Limb (tissue), 2 donors: ENCODE results near the gene RNF213.
"Not testable (repeated sequence)": the region's sequence is repeated elsewhere in the genome, so short reads cannot be mapped to it uniquely, and the experiment has no call there.

Experiments used
- DNase-seq, 2 donors: peaks; one replicate each; pipeline ENCODE4 v3.0.0-alpha.2; 2016; ENCODE audit errors: extremely low spot score in 2 of 2

The RNF213 gene

DNA sequence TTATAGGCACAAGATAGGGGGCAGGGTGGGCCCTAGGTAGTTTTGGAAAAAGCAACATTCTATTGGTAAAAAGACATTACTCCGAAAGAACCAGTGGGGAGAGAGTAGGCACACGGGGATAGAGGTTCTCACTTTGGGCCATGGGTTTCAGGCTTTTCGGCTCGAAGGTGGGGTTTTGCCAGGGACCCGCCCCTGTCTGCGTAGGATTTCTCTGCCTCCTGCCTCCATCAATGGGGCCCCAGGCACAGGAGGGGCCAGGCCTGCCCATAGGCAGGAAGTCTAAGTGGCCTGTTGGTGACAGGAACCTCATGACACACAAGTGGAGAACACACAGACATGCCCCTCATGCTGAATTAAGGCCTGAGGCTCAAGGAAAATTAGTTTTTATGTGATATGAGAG lies 57.5 kb downstream of the RNF213 start:
- DNase-seq: no peak

DNA sequence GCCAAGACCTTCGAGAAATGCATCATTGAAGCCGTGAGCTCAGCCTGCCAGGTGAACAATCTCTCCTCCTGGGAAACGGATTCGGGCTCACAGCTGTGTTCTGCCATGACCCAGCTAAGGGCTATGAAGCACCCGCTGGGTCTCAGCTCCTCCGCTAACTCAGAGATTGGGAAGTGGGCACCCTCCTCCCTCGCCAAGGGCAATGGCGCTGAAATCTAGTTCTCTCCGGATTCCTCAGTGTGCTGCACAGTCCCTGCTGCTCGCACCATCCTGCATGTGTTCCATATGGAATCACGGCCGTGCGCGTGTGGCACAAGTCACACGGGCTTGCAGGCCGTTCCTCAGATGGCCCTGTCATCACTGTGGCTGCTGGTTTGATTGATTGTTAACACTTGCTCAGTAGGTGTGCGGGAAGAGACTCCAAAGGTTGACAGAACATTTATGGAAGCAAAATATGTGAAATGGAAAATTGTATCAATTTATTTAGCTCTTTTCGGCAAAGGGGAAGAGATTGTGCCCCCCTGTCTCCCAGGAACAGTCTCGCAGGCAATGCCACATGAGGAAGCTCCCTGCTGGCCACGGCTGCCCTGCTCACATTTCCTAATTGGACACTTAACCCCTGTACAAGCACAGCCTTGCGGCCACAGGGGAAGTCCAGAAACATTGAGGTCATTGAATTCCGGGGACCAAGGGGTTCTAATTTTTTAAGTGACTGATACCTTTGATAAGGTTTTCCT lies 58.8 kb downstream of the RNF213 start:
- no peak for DNase-seq

DNA sequence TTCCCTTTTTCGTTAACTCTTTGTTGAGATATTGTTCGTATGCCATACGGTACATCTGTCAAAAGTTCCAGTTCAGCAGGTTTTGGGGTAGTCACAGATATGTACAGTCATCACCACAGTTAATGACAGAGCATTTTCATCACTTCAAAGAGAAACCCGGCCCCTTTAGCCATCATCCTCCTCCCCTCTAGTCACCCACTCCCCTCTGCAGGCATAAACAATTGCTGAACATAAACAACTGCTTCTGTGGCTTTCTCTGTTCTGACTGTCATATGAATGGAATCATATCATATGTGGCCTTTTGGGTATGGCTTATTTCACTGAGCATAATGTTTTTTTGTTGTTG lies 59.3 kb downstream of the RNF213 start:
- no peak for DNase-seq

DNA sequence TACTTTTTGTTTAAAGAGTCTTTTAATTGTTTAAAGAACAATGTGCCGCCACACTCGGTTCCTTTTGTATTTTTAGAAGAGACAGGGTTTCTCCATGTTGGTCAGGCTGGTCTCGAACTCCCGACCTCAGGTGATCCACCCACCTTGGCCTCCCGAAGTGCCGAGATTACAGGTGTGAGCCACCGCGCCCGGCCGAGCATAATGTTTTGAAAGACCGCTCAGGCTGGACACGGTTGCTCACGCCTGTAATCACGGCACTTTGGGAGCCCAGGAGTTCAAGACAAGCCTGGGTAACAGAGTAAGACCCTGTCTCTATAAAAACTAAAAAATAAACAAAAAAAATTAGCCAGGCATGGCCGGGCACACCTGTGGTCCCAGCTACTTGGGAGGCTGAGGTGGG lies 59.8 kb downstream of the RNF213 start:
- DNase-seq: no peak

DNA sequence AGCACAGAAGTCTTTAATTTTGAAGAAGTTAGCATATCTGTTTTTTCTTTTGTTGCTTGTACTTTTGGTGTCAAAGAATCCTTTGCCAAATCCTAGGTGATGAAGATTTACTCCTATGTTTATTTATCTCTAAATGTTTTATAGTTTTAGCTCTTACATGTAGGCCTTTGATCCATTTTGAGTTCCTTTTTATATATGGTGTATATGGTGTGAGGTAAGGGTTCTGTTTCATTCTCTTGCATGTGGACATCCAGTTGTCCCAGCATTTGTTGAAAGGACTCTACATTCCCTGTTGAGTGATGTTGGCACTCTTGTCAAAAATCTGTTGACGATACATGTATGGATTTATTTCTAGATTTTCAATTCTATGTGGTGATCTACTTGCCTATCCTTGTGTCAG lies 62.2 kb downstream of the RNF213 start:
- no peak for DNase-seq

DNA sequence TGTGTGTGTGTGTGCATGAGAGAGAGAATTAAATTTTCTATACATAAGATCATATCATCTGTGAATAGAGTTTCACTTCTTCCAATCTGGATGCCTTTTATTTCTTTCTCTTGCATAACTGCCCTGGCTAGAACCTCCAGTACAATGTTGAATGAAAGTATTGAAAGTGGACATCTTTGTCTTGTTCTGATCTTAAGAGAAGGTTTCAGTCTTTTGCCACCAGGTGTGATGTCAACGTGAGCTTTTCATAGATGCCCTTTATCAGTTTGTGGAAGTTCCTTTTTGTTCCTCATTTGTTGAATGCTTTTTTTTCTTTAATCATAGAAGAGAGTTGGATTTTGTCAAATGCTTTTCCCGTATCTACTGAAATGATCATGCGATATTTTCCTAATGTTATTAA lies 63.3 kb downstream of the RNF213 start:
- no peak for DNase-seq

DNA sequence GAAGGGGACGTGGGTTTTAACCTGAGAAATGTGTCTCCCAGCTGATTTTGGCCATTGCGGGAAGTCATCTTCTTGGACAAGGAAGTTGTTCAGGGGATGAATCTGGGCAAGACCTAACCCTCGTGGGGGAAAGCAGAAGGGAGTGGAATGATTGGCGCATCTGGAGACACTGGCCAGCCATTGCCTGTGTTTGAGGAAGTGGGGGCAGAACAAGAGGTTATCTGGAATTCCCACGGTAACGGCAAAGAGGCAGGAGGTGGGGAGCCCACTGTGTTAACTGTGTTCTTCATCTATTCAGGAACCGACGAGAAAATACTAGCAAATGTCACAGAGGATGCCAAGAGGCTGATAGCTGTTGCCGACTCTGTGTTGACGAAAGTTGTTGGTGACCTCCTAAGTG lies 66.9 kb downstream of the RNF213 start:
- no peak for DNase-seq

DNA sequence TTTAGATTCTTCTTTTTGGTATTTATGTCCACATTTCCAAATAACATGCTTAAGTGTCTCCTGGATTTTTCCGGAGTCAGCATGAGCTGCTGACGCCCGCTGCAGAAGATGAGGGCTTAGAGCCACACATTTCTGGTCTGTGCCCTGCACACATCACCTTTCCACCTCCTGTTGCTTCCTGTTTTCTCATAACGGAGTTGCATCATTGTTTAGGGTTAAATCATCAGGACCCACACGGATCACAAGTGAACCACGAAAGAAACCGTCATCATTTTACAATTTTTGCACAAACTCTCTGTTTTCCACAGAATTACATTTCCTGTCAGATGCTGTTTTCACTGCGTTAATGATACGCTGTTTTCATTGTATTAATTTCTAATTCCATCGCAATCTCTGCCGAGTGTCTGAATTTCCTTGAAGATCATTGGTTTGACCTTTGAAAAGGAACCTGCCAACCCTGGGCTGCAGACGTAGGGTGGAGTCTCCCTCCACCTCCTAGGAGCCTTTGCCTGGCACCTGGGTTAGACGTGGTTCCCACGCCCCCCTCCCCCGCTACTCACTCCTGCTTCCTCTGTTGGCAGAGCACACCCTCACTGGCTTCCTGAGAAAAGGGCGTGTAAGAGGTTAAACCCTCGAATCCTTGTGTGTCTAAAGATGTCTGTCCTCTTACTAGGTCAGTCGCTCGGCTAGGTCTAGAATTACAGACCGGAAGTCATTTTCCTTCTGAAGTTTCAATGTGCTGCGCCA lies 68.2 kb downstream of the RNF213 start:
- DNase-seq: no peak

DNA sequence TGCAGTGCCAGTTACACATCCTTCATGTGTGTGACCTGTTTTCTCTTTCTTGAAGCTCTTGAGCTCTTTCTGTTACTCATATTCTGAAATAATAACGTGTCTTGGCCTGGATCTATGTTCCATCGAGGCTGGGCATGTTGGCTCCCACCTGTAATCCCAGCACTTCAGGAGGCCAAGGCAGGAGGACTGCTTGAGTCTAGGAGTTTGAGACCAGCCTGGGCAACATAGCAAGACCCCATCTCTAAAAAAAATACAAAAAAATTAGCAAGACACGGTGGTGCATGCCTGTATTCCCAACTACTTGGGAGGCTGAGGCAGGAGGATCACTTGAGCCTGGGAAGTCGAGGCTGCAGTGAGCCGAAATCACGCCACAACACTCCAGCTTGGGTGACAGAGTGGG lies 68.8 kb downstream of the RNF213 start:
- not testable (repeated sequence) for DNase-seq

DNA sequence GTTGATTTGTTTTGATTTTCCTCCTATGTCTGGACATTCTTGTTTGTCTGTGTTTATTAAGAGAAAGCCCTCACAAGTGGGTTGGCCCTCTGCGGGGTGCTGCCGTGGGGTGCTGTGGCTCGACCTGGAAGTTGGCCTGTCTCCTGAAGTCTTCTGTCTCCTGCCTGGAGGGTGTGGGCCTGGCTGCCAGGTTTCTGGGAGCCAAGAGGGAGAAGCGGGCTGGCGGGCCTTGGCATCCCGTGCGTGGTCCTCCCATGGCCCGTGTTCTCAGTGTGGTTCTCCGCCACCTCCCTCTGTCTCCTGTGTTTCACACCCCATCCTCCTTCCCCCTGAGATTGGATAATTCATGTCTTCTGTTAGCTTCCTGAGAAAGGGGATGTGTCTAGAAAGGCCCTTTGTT lies 69.6 kb downstream of the RNF213 start:
- no peak for DNase-seq

DNA sequence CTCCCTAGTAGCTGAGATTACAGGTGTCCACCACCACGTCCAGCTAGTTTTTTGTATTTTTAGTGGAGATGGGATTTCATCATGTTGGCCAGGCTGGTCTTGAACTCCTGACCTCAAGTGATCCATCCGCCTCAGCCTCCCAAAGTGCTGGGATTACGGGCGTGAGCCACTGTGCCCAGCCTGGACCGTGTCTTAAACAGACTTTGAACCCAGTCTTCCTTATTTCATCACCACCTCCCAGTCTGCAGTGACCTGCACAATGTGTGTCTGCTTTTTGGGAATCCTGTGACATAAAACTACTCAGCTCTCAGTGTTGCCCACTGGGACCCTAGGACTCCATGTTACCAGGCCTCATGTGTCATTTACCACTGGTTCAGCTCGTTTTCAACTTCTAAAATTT lies 70.3 kb downstream of the RNF213 start:
- not testable (repeated sequence) for DNase-seq

DNA sequence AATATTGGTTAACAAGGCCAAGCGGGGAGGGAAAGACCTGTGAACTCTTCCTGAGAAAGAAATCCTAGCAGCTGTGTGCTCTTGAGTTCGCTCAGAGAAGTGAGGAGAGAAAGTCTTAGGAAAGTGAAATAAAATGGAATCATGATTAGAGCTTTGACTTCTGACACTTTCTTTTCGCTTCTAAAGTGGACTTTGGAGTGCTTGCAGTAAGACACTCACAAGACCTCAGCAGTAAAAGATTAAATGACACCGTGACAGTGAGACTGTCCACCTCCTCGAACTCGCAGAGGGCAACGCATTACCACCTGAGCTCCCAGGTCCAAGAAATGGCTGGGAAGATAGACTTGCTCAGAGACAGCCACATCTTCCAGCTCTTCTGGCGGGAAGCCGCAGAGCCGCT lies 71.2 kb downstream of the RNF213 start:
- no peak for DNase-seq

DNA sequence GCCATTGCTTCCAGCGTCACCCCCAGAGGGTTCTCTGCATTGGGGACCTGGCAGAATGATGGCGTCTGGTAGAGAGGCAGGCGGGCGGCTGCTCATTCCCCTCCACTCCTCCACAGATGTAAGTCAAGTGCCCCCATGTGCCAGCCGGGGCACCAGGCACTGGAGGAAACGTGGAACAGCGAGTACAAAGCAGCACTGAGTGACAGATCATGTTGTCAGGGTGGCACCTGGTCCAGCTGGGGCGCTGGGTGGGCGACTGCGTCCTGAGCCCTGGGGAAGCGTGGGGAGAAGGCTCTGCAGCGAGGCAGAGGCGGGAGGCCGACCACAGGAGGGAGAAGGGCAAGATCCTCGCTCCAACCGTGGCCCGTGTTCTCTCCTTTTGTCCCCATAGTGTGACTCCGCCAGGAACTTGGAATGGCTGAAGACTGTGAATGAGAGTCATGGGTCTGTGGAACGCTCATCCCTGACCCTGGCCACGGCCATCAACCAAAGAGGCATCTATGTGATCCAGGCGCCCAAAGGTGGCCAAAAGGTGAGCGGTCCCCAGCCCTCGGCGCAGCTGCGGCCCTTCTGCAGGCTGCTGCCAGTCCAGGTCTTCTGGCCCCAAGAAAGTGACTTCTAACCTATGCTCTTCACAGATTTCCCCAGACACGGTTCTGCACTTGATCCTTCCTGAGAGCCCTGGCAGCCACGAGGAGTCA lies 76.7 kb downstream of the RNF213 start:
- DNase-seq: no peak

DNA sequence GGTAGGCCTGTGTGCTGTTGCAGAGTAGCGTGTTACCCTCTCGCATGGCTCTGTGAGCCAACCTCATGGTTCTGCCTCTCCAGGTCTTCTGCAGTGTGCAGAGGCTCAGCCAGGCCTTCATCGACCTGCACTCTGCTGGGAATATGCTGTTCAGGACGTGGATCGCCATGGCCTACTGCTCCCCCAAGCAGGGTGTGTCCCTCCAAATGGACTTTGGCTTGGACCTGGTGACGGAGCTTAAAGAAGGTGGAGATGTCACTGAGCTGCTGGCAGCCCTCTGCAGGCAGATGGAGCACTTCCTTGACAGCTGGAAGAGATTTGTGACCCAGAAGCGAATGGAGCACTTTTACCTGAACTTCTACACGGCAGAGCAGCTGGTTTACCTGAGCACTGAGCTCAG lies 78.5 kb downstream of the RNF213 start:
- no peak for DNase-seq

DNA sequence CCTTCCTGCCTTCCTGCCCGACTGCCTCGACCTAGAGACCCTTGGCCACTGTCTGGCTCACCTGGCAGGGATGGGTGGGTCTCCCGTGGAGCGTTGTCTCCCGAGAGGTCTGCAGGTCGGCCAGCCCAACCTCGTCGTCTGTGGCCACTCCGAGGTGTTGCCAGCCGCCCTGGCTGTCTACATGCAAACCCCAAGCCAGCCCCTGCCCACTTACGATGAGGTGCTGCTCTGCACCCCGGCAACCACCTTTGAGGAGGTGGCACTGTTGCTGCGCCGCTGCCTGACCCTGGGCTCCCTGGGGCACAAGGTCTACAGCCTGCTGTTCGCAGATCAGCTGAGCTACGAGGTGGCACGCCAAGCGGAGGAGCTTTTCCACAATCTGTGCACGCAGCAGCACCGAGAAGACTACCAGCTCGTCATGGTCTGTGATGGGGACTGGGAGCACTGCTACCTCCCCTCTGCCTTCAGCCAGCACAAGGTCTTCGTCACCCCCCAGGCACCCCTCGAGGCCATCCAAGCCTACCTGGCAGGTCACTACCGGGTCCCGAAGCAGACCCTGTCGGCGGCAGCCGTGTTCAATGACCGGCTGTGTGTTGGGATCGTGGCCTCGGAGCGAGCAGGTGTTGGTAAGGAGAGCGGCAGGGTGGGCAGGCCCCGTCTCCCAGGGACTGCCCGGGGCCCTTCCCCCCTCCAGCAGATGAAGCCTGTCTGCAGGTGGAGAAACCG lies 79.2 kb downstream of the RNF213 start:
- DNase-seq: no peak

DNA sequence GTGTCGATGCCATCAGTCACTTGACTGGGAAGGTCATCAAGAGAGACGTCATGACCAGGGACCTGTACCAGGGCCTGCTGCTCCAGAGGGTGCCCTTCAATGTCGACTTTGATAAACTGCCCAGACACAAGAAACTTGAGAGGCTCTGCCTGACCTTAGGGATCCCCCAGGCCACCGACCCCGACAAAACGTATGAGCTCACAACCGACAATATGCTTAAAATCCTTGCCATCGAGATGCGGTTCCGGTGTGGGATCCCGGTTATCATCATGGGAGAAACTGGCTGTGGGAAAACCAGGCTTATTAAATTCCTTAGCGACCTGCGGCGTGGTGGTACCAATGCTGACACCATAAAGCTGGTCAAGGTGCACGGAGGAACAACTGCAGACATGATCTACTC lies 84.7 kb downstream of the RNF213 start:
- no peak for DNase-seq

DNA sequence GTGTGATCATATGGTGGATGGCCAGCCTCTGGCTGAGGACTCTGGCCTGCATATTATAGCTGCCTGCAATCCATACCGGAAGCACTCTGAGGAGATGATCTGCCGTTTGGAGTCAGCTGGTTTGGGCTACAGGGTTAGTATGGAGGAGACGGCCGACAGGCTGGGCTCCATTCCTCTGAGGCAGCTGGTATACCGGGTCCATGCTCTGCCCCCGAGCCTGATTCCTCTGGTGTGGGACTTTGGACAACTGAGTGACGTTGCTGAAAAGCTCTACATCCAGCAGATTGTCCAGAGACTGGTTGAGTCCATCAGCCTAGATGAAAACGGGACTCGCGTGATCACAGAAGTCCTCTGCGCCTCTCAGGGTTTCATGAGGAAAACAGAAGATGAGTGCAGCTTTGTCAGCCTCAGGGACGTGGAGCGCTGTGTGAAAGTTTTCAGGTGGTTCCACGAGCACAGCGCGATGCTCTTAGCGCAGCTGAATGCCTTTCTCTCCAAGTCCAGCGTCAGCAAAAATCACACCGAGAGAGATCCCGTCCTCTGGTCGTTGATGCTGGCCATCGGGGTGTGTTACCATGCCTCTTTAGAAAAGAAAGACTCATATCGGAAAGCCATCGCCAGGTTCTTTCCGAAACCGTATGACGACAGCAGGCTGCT lies 85.3 kb downstream of the RNF213 start:
- no peak for DNase-seq

DNA sequence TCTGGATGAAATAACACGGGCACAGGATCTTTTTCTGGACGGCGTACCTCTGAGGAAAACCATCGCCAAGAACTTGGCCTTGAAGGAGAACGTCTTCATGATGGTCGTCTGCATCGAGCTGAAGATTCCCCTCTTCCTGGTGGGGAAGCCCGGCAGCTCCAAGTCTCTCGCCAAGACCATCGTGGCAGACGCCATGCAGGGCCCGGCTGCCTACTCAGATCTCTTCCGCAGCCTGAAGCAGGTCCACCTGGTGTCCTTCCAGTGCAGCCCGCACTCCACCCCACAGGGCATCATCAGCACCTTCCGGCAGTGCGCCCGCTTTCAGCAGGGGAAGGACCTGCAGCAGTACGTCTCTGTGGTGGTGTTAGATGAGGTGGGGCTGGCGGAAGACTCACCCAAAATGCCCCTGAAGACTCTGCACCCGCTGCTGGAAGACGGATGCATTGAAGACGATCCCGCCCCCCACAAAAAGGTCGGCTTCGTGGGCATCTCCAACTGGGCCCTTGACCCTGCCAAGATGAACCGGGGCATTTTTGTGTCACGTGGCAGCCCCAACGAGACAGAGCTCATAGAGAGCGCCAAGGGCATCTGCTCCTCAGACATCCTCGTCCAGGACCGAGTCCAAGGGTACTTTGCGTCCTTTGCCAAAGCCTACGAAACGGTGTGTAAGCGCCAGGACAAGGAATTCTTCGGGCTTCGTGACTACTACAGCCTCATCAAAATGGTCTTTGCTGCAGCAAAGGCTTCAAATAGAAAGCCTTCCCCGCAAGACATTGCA lies 86.0 kb downstream of the RNF213 start:
- no peak for DNase-seq

DNA sequence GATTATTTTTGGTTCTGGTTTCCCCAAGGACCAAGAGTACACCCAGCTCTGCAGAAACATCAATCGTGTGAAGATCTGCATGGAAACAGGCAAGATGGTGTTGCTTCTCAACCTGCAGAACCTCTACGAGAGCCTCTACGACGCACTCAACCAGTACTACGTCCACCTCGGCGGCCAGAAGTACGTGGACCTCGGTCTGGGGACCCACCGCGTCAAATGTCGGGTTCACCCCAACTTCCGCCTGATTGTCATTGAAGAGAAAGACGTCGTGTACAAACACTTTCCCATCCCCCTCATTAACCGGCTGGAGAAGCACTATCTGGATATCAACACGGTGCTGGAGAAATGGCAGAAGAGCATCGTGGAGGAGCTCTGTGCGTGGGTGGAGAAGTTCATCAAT lies 86.9 kb downstream of the RNF213 start:
- DNase-seq: no peak

DNA sequence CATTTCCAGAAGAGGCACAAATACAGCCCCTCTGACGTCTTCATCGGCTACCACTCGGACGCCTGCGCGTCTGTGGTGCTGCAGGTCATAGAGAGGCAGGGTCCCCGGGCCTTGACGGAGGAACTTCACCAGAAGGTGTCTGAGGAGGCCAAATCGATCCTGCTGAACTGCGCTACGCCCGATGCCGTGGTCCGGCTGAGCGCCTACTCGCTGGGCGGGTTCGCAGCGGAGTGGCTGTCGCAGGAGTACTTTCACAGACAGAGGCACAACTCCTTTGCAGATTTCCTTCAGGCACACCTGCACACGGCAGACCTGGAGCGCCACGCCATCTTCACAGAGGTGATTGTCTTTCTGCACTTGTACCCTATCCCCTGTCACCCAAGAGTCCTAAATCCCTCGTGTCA lies 87.3 kb downstream of the RNF213 start:
- no peak for DNase-seq
